Activated T-cell treated with anti-CD3 and anti-CD28 coated beads for 24 hours (primary cell): Measurements from ENCODE around the gene PPP1R1A.

Source experiments
- DNase-seq: peaks from one replicate; pipeline ENCODE4 v3.0.0-alpha.2; 2020; ENCODE audit warnings: low read depth

The PPP1R1A gene

DNA sequence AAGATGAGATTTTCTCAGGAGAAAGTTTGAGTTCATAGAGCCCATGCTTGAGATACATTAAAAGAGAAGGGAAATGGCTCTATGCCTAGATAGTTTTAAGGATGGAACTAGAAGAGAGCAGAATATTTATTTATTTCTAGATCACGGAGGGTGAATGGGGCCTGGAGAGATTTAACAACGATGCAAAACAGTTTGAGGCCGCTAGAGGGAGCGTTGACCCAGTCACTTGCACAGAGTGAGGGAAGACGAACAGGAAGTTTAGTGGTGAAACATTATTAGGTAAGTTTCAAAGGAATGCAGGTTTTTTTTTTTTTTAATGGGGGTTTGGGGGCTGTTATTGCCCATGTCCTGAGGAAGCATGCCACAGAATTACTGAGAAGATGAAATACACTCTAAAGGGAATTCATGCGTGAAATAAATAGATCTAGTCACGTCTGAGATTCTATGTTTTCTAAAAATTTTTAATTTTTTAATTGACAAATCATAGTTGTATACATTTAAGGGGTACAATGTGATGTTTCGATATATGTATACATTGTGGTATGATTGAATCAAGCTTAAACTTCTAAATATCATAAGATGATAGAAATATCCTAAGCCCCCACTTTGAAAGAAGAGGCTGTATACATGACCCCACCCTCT lies 14.8 kb upstream of the PPP1R1A start:
- DNase-seq, result peak; percentile 41

DNA sequence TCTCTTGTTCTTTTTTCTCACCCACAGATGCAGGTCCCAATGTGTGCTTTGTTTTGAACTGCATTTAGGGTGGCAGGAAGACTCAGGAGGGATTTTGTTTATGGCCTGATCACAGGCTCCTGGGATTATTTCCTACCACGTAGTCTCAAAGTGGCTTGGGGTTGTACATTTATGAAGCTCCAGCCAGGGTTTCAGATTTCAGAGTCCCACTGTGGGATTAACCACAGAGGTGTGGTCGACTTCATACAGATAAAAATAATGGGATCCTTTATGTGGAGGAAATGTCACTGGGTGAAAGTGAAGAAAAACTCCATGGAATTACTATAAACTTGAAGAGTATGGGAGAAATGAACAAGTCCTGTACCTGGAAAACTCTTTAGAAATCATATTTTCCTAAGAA lies 14.2 kb upstream of the PPP1R1A start:
- DNase-seq, result no peak

DNA sequence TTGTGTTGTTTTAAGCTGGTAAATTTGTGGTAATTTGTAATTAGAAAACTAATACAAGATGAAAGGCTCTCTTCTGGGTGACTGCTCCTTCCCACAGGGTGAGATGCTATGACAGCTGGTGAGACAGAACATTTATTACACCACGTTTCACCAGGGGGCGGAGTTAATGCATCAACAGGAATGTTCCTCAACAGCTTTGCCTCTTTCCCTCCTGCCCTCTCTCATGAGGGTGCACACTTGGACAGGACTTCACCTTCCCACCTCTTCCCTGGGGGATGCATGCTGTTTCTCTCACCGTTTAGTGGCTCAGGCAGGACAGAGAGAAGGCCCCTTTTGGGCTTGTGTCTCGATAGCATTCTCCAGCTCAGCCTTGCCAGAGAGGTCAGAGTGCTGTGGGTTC lies 13.4 kb upstream of the PPP1R1A start:
- DNase-seq, result no peak

DNA sequence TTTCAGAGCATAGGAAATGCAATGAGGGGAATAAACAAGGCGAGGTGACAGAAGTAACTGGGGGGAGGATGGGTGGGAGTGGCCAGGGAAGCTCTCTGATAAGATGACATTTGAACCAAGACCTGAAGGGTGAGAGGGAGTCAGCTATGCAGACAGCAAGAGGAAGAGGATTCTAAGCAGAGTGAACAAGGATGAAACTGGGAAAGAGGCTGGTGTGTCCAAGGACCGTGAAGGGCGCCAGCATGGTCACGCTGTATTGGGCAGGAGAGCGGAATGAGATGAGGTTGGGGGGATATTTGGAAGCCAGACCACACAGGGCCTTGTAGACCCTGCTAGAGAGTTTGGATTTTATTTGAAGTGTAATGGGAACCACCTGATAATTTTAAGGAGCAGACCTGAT lies 10.5 kb upstream of the PPP1R1A start:
- no peak for DNase-seq

DNA sequence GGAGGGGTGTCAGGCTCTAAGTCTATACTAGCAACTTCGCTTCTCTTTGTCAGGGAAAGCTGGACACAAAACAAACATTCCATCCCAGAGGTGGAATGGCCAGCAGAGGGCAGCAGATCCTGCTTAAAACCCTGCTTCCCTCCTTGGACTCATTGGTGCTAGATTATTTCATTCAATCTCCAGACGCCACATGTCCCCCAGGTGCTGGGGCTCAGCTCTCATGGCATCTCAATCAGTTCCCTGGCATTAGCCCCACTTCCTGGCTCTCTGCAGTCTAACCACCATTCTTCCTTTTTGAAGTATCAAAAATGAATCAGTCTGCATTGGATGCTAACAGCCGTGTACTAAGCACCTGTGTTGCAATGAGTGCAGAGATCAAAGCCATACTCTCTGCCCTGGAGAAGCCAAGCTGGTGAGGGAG lies 8.1 kb upstream of the PPP1R1A start:
- peak; percentile 23 for DNase-seq

DNA sequence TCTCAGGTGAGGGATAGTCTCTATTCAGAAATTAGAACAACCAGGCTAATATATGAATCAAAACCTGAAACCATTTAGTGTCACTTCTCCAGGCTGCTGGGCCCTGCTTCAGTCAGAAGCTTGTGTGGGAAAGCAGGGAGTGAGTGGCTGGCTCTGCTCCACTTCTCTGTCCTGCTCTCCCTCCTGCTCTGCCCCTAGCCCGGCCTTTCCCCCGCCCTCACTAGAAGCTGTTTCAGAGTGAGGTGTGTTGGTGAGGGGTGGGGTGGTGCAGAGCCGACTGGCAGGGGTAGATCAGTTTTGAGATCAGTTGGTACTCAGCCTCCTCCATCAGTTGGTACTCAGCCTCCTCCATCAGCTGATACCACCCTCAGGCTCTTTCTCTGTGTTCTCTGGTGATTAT lies 7.0 kb upstream of the PPP1R1A start:
- no peak for DNase-seq

DNA sequence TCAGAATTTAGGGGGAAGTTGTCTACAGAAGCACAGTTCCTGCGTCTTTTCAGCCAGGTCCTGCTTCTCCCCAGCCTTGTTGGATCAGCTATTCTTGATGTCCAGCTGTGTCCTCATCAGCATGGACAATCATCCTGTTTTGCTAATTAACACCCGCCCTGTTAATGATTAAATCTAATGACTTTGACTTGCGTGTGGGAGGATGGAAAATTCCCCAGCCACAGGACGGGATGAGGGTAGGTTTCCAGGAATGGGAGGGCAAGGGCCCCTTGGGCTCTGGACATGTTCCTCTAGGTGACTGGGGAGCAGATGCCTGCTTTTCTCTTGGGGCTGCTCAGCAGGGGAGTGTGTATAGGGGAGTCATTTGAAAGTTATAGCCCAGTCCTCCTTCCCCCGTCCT lies 5.3 kb upstream of the PPP1R1A start:
- no peak for DNase-seq

DNA sequence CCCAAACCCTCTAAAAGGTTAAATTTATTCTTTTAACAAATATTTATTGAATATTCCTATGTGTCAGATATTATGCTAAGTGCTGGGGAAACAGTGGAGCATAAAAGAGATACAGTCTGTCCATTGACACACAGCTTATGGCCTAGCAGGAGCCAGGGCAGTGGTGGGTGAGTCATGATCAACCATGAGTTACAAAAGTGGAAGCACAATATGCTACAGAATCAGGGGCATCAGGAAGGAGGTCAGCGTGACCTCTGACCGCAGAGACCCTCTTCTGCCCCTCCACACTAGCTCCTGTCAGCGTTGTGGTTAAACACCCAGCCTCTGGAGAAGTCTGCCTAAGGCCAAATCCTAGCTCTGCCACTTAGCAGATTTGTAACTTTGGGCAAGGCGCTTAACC lies 4.7 kb upstream of the PPP1R1A start:
- no peak for DNase-seq

DNA sequence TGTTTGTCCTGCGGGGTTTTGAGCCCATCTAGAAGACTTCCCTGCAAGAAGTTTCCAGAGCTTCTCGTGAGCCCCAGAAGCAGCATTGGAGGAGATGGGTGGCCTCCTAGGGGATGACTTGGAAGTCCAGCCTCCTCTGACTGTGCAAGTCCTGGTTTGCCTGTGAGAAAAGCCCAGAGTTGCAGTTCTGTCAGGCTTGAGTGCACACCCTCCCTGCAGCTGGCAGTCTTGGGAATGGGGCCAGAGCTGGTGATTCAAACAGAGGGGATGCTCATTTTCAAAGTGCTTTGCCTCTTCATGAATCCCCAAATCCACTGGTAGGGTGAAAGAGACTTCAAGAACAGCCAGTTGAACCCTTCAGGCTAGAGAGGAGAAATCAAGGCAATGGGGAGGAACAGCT lies 3.9 kb upstream of the PPP1R1A start:
- no peak for DNase-seq

DNA sequence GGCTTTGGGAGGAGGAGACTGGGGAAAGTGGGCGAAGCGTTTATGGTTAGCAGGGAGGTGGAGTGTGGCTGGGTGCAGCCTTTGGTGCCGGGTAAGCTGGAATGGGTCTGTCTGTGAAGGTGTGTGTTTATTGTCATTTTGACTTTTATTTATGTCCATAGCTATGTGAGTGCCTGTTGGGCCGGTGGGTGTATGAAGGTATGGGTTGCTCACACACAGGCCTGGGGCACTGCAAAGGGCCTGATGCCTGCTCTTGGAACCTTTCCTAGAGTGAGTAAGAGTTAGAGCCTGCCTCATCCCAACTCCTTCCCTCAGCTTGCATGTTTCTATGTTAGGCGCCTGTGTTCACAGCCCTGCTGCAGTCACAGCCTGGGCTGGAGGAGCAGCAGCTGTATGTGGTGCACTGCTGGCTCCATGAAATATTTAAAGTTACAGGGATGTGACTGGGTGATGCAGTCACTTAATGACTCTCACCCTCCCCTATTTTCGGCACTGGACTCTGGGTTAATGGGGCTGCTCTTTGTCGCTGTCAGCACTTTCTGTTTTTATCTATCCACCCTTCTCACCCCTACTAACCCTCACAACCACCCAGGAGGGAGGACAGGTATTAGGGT lies 2.6 kb upstream of the PPP1R1A start:
- no peak for DNase-seq

DNA sequence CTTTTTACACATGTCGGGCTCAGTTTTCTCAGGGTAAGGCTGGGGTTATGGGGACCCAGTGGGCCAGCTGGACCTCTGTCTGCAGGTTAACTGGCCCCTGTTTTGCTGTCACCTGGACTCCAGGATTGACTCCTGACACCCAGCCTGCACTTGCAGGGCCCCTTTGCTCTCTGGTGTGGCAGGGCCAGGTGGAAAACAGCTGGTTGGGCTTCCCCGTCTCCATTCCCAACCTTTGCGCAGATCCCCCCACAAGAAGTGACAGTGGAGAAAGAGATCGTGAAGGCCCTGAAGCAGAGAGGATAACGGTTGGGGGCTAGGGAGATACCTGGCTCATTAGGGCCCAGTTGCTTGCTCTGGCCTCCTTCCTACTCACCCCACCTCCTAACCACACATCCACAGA lies 1.5 kb upstream of the PPP1R1A start:
- DNase-seq, result no peak

DNA sequence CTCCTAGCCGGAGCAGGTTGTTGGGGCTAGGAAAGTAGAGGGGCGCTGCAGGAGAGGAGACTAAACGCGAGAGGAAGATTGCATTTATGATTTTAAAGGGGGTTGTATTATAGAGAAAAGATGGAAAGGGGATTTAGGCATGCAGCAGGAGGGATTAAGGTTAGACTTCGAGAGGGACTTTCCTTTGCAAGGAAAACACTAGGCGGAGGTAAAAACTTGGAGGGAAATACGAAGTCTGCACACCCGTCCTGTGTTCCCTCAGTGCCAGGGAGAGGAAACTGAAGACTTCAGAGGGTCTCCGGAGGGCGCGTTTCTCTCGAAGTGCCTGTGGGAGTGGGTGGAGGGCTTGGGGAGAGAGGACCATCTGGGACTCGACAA lies 420 bp upstream of the PPP1R1A start:
- DNase-seq, result no peak

DNA sequence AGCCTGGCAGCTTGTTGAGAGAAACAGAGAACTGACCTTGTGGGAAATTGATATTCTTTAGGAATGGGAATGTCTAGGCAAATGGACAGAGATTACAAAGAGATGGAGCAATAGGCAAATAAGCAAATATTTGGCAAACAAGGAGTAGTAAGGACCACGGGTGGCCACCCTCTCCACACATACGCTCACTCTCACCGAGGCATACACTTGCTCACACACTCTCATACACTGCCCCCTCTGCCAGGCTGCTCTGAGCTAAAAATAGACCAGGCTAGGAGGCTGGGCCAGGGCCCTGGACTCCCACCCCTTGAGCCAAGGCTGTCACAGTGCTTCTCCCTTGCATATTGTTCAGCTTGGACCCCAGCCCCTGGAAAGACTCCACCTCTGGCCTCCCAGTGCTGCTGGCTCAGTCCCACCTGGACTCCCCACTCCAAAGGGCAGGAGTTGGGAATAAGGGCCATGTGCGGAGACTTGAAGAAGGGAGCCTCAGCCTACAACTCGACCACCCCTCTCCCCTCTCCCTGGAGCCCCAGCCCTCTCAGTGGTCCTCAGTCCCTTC lies 1.1 kb downstream of the PPP1R1A start:
- no peak for DNase-seq

DNA sequence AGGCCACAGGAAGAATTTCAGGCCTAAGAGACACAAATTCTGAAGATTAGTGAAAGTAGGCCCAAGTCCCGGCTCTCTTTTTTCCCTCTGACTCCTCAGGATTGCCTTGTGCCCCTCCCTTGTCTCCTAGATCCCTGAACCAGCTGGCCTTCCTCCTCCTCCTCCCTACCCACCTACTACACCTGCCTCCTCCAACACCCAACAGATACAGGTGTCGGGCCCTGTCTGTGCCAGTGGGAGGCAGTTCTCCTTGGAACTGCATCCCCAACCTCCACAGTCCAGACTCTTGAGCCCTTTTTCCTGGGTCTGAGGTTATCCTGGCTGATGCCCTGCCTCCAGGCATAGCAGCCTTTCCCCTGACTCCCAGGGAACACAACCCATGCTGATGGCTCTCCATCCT lies 1.8 kb downstream of the PPP1R1A start:
- no peak for DNase-seq

DNA sequence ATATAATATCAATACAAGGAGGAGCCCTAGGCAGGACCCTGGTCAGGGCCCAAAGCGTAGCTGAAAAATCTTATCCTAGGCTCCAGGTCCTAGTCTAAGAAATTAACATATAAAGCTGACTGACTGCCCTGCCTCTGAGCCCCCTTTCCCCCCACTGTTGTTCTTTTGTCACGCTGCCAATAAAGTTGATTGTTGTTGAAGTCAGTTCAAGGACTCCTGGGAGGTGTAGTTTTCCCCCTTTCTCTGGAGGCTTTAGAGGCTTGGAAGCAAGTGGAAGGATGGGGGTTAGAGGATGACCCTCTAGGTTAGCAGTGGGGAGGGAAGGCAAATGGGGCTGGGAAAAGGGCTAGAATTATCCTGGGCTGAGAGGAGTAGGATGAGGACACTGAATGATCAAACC lies 3.2 kb downstream of the PPP1R1A start:
- DNase-seq, result no peak

DNA sequence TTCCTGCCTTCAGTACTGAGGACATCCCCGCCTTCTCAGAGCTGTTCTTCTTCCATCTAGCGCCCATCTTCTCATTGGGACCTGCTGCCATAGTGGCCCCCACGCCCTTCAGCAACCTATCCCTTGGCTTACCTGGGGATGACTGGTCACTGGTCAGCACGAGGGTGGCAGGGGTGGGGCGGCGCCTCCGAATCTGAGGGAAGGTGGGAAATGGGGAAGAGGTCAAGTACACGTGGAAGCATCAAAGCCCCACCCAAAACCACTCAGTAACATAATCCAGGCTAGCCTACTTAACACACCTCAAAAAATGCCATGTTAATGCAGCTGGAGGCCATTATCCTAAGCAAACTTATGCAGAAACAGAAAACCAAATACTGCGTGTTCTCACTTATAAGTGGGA lies 4.3 kb downstream of the PPP1R1A start:
- DNase-seq, result no peak

DNA sequence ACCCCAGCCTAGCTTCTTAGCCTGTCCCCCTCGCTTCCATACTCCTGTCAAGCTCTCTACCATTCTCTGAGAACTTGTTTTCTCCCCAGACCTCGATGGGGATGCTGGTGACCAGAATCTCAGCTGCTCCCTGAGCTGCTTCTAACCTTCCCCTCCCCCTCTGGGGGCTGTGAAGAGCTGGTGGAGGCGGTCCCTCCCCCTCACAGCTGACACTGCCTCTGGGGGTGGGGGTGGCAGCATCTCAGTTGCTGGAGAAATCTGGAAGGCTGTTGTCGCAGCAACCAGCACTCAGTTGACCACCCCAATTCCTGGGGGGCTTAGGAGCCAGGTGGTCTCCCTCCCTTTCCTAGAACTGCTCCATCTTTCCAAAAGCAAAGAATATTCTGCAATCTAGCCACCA lies 4.7 kb downstream of the PPP1R1A start:
- DNase-seq, result no peak

DNA sequence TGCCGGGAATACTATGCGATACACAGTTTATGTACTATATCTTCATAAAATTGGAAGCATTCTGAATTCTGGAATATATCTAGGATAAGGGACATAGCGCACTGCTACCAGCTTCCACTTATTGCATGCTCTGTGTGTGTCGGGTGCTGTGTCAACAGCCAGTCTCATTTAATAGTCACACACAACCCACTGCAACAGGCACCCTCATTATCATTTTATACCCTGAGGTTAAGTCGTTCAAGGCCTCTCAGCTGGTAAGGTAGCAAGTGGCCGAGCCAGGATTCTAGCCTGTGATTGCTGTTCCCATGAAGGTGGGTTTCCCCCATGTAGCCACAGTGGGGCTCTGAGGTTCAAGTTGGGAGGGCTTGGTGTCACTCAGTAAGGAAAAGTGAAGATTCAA lies 7.0 kb downstream of the PPP1R1A start:
- DNase-seq, result no peak

DNA sequence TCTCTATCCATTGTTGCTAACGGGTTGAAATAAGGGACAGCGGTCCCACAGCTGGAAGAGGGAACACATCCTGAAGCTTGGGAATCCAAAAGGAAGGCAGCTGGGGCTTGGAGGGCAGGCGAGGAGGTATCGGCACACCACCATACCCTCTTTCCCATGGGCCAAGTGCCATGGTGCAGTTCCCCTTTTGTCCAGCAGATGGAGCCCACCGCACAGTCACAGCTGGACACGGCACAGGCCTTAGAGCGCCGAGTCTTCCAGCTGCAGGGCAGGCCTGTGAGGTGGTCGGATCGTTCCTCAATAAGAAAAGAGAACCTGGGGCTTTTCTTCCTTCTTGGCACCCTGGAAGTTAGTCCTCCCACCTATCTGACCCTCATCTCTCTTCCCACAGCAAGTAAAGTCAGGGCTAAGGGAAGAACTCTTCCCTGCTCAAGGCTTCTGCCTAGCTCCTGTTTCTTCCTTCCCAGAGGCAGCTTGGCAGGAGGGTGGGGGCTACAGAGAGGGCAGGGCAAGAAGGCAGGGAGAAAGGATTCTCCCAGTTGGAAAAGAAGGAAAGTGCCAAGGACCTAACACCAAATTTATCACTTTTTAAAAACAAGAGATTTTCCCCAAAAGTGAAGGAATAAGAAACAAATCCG lies 8.6 kb downstream of the PPP1R1A start:
- peak; percentile 77 for DNase-seq

DNA sequence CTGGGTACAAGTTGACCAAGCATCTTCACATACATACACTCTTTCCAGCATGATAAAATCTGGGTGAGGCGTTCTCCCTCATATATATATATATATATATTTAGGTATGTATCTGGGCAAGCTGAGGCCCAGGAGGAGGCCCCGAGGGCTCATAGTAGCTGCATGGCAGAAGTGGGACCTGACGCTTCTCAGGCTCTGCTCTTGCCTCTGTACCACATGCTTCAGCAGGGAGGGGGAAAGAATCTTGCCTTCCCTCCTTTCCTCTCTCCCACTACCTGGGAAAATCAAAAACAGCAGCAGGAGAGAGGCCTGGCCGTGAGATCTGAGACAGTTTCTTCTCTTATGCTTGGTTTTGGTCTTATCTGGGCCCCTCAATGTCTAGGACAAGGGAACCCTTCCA lies 9.2 kb downstream of the PPP1R1A start:
- DNase-seq, result no peak

DNA sequence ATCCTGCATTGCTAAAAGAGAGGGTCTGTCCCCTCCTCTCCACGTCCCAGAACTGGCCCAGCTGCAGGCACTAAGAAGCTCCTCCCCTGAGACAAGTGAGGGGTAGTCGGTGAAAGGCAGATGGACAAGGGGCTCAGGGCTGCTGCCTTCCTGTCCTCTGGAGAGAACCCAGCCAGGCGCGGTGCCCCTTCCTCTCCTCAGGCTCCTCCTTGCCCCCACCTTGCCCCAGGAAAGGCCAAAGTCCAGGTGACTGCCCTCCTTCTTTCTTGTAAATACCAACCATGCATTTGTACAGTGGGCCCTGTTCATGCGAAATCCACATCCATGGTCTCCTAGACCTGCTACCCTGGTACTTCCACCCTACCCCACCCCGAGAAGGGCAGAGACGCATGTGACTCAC lies 9.7 kb downstream of the PPP1R1A start:
- no peak for DNase-seq

DNA sequence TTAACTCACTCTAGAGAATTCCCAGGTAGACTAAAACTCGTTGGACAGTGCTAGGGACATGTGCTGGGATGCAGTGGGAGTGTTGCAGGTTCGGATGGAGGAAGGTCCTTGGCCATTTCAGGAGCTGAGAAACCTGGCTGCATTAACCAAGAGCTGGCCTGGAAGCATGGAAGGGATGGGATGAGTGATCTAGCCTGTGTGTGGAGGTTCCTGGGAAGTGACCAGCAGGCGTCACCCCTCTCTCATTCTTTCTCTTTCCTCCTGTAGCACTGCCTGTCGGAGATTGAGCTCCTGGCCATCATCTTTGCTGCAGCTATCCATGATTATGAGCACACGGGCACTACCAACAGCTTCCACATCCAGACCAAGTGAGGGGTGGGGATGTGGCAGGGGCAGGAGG lies 15.6 kb downstream of the PPP1R1A start:
- DNase-seq, result no peak
